Measurements from ENCODE around the gene XPC. TPM values are rescaled to one million over a fixed set of nuclear protein-coding genes. Genes with fewer than 3 reads are reported as not detected.

The XPC gene
- total RNA-seq, 3 donors from 2014 or later (not counting 1 experiment from before 2014, with no cell fraction given): 45.5 to 62.1 (median 50.0) TPM

- H3K9me3 Mint-ChIP-seq: no peaks in the 10 kb centered on the region
- no peak overlapping the region for H3K27ac ChIP-seq (ENCODE audit: low read length)
- H3K4me1 Mint-ChIP-seq: peaks cover 9 to 14% of the 10 kb centered on the region in 2 donors
- no peak overlapping the region for H3K27ac Mint-ChIP-seq
- no peak overlapping the region for H3K4me3 Mint-ChIP-seq
- ATAC-seq (no peak), DNase-seq (no peak)
- H3K9me3 ChIP-seq (ENCODE audit: control insufficient read depth, insufficient read depth, low read length): no peaks in the 10 kb centered on the region
- H3K36me3 Mint-ChIP-seq: peaks cover 57% of the 10 kb centered on the region
- intact Hi-C loops (cut with micrococcal nuclease): no loop called here
- WGBS (ENCODE audit: insufficient coverage): 96% methylated on average over 7 of the region's 9 CpGs
- no peak overlapping the region for H3K4me3 ChIP-seq (ENCODE audit: low read length)
- no peaks in the 10 kb centered on the region for H3K4me1 ChIP-seq (ENCODE audit: control insufficient read depth, insufficient read depth, low read length)
- no peaks in the 10 kb centered on the region for H3K27me3 Mint-ChIP-seq (ENCODE audit: low read depth in 2 of 2)
- TF ChIP-seq CTCF (IDR thresholded peaks at IDR 0.05): no peak
- H3K36me3 ChIP-seq (ENCODE audit: control insufficient read depth, insufficient read depth, low read length): peaks cover 96% of the 10 kb centered on the region
- H3K27me3 ChIP-seq (ENCODE audit: control insufficient read depth, insufficient read depth, low read length): no peaks in the 10 kb centered on the region
These were observed 11.4 kb downstream of the XPC start for GRCh38 chr3:14166877-14167603.

DNA sequence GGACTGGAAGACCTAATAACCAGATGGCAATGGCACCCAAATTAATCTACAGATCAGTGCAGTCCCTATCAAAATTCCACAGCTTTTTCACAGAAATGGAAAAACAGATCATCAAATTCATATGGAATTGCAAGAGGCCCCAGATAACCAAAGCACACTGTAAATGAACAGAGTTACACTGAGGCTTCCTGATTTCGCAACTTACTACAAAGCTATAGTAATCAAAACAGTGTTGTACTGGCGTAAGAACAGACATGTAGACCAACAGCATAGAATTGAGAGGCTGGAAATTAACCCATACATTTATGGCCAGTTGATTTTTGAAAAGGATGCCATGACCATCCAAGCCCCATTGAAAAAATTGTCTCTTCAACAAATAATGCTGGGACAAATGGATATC is 16.2 kb downstream of the XPC start:
- 100% methylated on average over 2 of the region's 2 CpGs for WGBS (ENCODE audit: insufficient coverage)
- TF ChIP-seq CTCF (IDR thresholded peaks at IDR 0.05): no peak

GRCh38 chr3:14161282-14161681 is 17.1 kb downstream of the XPC start:
- WGBS (ENCODE audit: insufficient coverage): no CpG with 5 or more reads among the region's 2 CpGs
- Mint-ChIP-seq H3K36me3 (peaks cover 50% of the 10 kb centered on the region), H3K27me3 (ENCODE audit: low read depth in 2 of 2) (no peaks in the 10 kb centered on the region), H3K4me1 (peaks cover 3 to 6% of the 10 kb centered on the region in 2 donors), H3K4me3 (no peak overlapping the region), H3K27ac (no peak overlapping the region), H3K9me3 (peaks cover 2 to 6% of the 10 kb centered on the region in 2 donors)
- Histone ChIP-seq H3K27me3 (ENCODE audit: control insufficient read depth, insufficient read depth, low read length) (no peaks in the 10 kb centered on the region), H3K4me3 (ENCODE audit: low read length) (no peak overlapping the region), H3K27ac (ENCODE audit: low read length) (no peak overlapping the region), H3K36me3 (ENCODE audit: control insufficient read depth, insufficient read depth, low read length) (peaks cover 95% of the 10 kb centered on the region), H3K9me3 (ENCODE audit: control insufficient read depth, insufficient read depth, low read length) (no peaks in the 10 kb centered on the region), H3K4me1 (ENCODE audit: control insufficient read depth, insufficient read depth, low read length) (no peaks in the 10 kb centered on the region)
- no peak for DNase-seq
- no peak for TF ChIP-seq CTCF (IDR thresholded peaks at IDR 0.05)
- intact Hi-C loops (cut with micrococcal nuclease): no loop called here
- ATAC-seq: no peak

More for the DNA sequence above, 16.2 kb downstream of the XPC start:
- H3K36me3 ChIP-seq (ENCODE audit: control insufficient read depth, insufficient read depth, low read length): peaks cover 96% of the 10 kb centered on the region
- DNase-seq: no peak
- Mint-ChIP-seq H3K4me1 (peaks cover 8% of the 10 kb centered on the region in 2 donors), H3K27ac (peak overlapping the region in 1 of 2 donors; percentile 32), H3K9me3 (peaks cover 2 to 6% of the 10 kb centered on the region in 2 donors), H3K27me3 (ENCODE audit: low read depth in 2 of 2) (no peaks in the 10 kb centered on the region), H3K36me3 (peaks cover 58% of the 10 kb centered on the region), H3K4me3 (no peak overlapping the region)
- no peak overlapping the region for H3K4me3 ChIP-seq (ENCODE audit: low read length)
- H3K27me3 ChIP-seq (ENCODE audit: control insufficient read depth, insufficient read depth, low read length): no peaks in the 10 kb centered on the region
- no peak for ATAC-seq
- intact Hi-C loops (cut with micrococcal nuclease): no loop called here
- no peak overlapping the region for H3K27ac ChIP-seq (ENCODE audit: low read length)
- H3K9me3 ChIP-seq (ENCODE audit: control insufficient read depth, insufficient read depth, low read length): no peaks in the 10 kb centered on the region
- H3K4me1 ChIP-seq (ENCODE audit: control insufficient read depth, insufficient read depth, low read length): no peaks in the 10 kb centered on the region

GRCh38 chr3:14159426-14159825 is 19.0 kb downstream of the XPC start:
- H3K27ac ChIP-seq (ENCODE audit: low read length): no peak overlapping the region
- no peak overlapping the region for H3K4me3 ChIP-seq (ENCODE audit: low read length)
- no peak for DNase-seq
- no peaks in the 10 kb centered on the region for H3K9me3 ChIP-seq (ENCODE audit: control insufficient read depth, insufficient read depth, low read length)
- H3K36me3 ChIP-seq (ENCODE audit: control insufficient read depth, insufficient read depth, low read length): peaks cover 78% of the 10 kb centered on the region
- Mint-ChIP-seq H3K27me3 (ENCODE audit: low read depth in 2 of 2) (no peaks in the 10 kb centered on the region), H3K4me1 (peaks cover 0 to 6% of the 10 kb centered on the region in 2 donors), H3K27ac (no peak overlapping the region), H3K36me3 (peaks cover 55% of the 10 kb centered on the region), H3K9me3 (peaks cover 2 to 6% of the 10 kb centered on the region in 2 donors), H3K4me3 (no peak overlapping the region)
- no peaks in the 10 kb centered on the region for H3K4me1 ChIP-seq (ENCODE audit: control insufficient read depth, insufficient read depth, low read length)
- intact Hi-C loops (cut with micrococcal nuclease): no loop called here
- TF ChIP-seq CTCF (IDR thresholded peaks at IDR 0.05): no peak
- peak in 1 of 3 donors; percentile 17 for ATAC-seq
- 97% methylated on average over 7 of the region's 8 CpGs for WGBS (ENCODE audit: insufficient coverage)
- H3K27me3 ChIP-seq (ENCODE audit: control insufficient read depth, insufficient read depth, low read length): no peaks in the 10 kb centered on the region

All from natural killer cell (primary cell).